Stimulated activated CD4-positive, alpha-beta T cell treated with anti-CD3 and anti-CD28 coated beads, Interleukin-15, amount 100 ng/mL, for 24 hours (primary cell): ENCODE data around the gene ZNF821.
"Not testable (repeated sequence)": the region's sequence is repeated elsewhere in the genome, so short reads cannot be mapped to it uniquely, and the experiment has no call there.

Source experiments
- DNase-seq: peaks from one replicate; pipeline ENCODE4 v3.0.0-alpha.2; 2020

ZNF821 gene, protein sequence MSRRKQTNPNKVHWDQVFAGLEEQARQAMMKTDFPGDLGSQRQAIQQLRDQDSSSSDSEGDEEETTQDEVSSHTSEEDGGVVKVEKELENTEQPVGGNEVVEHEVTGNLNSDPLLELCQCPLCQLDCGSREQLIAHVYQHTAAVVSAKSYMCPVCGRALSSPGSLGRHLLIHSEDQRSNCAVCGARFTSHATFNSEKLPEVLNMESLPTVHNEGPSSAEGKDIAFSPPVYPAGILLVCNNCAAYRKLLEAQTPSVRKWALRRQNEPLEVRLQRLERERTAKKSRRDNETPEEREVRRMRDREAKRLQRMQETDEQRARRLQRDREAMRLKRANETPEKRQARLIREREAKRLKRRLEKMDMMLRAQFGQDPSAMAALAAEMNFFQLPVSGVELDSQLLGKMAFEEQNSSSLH

DNA sequence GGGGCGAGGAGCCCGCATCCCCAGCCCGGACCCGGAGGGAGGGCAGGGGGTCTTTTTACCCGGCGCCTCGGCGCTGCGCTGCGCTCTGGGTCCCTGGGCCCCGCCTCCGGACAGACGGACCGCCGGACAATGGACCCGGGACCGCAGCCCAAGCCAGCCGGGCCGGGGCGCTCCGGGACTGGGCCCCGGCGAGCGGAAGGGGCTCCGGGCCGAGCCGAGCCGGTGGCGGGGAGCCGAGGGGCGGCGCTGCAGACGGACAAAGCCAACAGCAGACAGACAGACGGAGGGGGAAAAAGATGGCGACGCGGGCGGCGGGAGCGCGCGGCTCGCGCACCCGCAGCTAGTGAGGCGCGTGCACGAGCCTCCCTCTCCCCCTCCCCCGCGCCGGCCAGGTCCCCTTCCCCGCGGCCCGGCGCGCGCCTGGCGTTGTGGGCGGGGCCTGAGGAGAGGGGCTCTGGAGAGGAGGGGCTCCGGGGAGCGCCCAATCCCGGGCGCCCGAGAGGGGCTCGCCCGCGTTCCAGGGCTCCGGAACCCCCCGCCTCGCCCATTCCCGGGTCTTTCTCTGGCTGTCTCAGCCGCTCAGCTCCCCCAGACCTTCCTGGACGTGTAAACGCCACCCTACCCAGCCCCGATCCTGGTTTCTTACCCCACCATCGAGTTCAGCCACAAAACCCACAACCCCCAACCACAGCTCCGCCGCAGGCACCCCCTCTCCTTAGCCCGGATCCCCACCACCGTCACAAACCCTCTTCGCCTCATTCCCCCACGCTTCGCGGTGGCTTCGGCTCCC, at the start of gene ZNF821:
ZNF821 (minus strand) TSS at position 334 of the 790 bp plus-strand sequence. CDS start 4,236 bp downstream, outside the sequence.
- DNase-seq: peak; percentile 83

GRCh38 chr16:71933017-71933416, 49.0 kb upstream of the ZNF821 start:
- no peak for DNase-seq

DNA sequence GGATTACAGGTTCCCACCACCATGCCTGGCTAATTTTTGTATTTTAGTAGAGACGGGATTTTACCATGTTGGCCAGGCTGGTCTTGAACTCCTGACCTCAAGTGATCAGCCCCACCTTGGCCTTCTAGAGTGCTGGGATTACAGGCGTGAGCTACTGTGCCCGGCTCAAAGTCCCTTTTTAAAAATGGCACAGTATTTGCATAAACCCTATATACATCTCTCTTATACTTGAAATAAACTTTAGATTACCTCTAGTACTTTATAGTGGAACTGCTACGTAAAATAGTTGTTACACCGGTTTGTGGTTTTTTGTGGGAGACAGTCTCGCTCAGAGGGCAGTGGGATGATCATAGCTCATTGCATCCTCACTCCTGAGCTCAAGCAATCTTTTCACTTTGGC, 47.6 kb upstream of the ZNF821 start:
- no peak for DNase-seq

GRCh38 chr16:71931001-71931400, 47.0 kb upstream of the ZNF821 start:
- no peak for DNase-seq

DNA sequence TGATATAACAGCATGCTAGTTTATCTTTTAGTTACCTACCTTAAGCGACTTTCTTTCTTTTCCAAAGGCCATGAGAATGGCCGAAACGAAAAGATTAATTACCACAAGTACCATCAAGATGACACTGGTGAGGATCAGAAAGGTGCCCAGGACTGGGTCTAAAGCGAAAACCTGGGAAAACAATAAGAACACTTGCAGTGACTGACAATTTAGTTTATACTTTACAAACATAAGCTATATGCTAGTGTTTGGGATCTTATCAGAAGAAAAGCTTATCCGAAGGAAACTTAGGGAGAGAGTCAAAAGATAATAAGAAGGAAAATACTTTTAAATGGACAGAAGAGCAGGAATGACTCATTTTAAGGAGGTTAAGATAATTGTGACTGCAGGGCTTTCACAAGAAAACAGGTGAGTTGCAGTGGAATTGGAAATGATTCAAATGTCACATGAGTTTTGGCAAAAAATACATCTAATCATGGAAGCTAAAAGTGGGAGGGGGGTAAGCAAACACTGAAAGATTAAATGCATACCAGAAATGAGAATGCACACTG, 46.1 kb upstream of the ZNF821 start:
- no peak for DNase-seq

GRCh38 chr16:71929048-71929447, 45.1 kb upstream of the ZNF821 start:
- DNase-seq: no peak

DNA sequence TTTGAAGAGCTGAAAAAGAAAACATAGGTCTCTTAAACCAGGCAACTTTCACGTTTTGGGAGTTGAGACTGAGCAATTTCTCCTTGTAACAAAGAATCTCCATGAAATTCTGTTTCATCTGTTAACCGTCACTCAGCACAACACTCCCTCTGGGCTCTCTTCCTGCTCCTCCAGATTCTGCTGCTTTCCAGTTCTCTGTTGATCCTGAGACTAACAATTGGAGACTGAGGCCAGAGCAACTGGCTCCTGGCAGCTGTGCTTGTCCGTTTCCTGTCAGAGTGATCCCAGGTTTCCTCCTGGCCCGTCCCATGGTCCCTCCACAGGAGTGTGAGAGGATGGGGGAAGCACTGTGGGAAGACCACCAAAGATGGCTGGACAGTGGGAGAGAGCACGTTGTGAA, 43.8 kb upstream of the ZNF821 start:
- no peak for DNase-seq

- DNase-seq: no peak
Observed at GRCh38 chr16:71927383-71927782, 43.4 kb upstream of the ZNF821 start.

DNA sequence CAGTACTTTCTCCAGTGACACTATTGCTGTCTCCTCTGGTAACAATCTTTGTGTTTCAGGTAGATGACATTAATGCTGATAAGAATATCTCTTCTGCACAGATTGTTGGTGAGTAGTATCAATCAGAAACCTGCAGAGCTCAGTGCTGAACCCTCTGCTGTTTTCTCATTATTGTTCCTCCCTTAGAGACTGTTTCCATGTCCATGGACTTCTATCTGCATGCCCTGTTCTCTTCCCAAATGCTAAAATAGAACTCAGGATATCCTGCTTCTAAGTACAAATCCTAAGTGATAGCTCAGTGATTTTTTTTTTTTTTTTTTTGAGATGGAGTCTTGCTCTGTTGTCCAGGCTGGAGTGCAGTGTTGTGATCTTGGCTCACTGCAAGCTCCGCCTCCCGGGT, 40.7 kb upstream of the ZNF821 start:
- no peak for DNase-seq

GRCh38 chr16:71923941-71924690, 40.1 kb upstream of the ZNF821 start:
- no peak for DNase-seq

- DNase-seq: no peak
Observed at GRCh38 chr16:71920658-71921057, 36.7 kb upstream of the ZNF821 start.

DNA sequence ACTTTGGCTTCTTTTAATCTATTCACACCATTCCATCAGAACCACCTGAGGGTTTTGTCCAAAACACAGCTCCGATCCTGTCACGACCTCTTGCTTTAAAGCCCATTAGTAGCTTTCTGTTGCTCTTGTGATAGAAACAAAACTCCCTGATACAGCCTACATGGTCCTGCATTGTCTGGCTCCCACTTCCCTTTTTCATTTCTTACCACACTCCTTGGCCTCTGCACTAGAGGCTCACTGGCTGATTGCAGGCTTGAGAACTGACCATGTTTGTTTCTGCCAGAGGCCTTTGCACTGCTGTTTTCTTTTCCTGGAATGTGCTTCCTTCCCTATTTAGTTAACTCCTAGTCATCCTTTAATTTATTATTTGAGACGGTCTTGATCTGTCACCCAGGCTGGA, 35.1 kb upstream of the ZNF821 start:
- DNase-seq: no peak

DNA sequence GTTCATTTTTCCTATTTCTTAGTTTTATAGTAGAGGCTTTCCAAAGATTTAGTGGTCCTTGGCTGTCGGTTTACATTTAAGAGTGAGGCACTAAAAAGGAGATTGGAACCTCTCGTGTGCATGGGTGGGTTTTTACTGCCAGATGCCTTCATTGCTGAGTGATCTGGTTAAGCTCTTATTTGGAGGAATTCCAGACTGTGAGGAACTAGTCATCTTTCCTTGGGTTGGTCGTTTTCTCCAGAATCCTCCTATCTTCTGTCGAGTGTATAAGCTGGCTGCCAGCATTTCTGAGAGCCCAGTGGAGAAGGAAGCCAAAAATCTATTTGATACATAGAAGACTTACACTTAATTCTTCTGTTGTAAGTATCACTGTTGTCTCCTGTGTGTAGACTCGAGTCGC, 33.9 kb upstream of the ZNF821 start:
- DNase-seq: no peak

DNA sequence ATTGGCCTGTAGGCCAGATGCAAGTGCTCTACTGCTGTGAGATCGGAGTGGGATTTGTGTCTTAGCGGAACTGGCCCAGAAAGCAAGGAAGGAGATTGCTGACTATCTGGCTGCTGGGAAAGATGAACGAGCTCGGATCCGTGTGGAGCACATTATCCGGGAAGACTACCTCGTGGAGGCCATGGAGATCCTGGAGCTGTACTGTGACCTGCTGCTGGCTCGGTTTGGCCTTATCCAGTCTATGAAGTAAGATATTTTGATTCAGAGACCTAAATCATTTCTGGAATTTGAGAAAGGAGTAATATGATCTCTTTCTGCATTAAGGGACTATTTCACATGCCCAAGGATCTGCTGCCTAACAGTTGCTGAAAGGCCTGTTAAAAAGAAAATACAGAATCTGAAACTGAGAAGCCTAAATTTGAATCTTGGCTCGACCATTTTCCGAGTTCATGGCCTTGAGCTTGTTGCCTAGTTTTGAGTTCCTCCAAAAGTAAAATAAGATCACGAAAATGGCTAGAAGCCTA, 32.5 kb upstream of the ZNF821 start:
- DNase-seq: no peak

DNA sequence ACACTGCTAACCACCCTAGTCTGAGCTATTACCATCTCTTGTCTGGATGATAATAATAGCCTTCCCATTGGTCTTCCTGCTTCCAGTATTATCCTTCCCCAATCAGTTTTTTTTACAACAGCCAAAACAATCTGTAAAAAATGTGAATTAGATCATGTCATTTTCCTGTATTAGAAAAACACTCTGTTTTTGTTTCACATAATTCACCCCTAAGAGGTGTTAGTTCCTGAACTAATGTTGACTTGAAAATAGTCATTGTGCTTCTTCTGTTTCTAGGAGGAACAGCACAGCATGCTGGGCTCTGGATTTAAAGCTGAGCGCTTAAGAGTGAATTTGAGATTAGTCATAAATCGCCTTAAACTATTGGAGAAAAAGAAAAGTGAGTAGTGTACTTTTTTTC, 31.4 kb upstream of the ZNF821 start:
- DNase-seq: no peak

DNA sequence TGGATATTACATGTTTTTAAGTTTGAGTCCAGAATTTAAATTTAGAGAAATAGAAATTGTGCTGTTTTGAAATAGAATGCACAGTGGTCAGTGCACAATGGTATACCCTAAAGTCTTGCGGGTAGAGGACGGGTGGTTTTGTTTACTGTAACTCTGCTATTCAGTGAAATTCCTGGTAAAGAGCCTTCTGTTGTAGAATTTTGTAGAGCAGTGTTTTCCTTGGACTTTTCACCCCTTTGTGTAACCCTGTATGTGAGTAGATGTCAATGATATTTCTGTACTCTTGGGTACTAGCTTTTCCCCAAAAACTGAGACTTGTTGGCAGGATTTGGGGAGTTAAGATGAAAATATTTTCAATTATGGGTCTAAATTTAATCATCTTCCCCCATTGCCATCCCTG, 30.8 kb upstream of the ZNF821 start:
- DNase-seq: no peak

DNA sequence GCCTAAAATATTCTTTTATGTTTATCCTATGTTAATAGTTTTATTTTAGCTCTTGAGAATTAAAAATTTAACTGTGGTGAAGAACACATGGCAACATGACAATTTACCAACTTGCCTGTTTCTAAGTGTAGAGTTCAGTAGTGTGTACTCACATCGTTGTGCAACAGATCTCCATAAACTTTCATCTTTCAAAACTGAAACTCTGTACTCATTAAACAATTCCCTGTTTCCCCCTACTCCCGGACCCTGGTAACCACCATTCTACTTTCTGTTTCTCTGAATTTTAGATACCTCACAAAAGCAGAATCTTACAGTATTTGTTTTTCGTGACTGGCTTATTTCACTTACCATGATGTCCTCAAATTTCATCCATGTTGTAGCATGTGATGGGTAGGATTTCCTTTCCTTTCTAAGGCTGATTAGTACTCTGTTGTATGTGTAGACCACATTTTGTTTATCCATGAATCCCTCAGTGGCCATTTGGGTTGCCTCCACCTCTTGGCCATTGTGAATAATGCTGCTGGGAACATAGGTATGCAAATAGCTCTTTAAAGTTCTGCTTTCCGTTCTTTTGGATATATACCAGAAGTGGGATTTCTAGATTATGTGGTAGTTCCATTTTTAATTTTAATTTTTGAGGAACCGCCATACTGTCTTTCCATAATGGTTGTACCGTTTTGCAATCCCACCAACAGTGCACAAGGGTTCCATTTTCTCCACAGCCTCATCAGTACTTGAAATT, 28.7 kb upstream of the ZNF821 start:
- no peak for DNase-seq

GRCh38 chr16:71911121-71911520, 27.1 kb upstream of the ZNF821 start:
- no peak for DNase-seq

- not testable (repeated sequence) for DNase-seq
Observed at GRCh38 chr16:71905765-71906164, 21.8 kb upstream of the ZNF821 start.

DNA sequence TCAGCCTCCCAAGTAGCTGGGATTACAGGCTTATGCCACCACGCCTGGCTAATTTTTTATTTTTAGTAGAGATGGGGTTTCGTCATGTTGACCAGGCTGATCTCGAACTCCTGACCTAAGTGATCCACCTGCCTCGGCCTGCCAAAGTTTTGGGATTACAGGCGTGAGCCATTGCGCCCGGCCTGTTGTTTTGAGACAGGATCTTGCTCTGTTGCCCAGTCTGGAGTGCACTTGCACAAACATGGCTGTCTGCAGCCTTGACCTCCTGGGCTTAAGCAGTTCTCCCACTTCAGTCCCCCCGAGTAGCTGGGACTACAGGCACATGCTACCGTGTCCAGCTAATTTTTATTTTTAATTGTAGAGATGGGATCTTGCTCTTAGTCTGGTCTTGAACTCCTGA, 20.3 kb upstream of the ZNF821 start:
- DNase-seq: no peak

DNA sequence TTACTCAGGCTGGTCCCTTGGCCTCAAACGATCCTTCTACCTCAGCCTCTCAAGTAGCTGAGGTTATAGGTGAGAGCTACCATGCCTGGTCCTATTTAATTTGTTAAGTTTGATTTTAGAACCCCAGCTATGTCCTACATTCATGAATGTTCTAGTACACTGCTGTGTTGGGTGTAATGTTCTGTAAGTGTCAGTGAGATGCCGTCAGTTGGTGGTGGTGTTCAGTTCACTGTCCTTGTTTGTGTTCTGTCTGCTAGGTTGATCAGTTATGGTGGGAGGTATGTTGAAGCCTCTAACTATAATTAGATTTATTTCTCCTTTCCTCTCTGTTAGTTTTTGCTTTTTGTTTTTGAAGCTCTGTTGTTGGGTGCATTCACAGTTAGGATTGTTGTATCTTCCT, 19.6 kb upstream of the ZNF821 start:
- DNase-seq: no peak
